Choroid plexus epithelial cell (primary cell): ENCODE data around the gene MDFIC2.
"Not testable (repeated sequence)": the region's sequence is repeated elsewhere in the genome, so short reads cannot be mapped to it uniquely, and the experiment has no call there.

ENCODE experiments used
- DNase-seq: peaks from one replicate; pipeline ENCODE4 v3.0.0-alpha.2; 2010; ENCODE audit warnings: low read depth
- H3K4me3 ChIP-seq: 2 replicates; pipeline ENCODE4 v1.5.1; 2011; ENCODE audit warnings: low read depth, mild to moderate bottlenecking, control low read depth, low read length, moderate library complexity
- CTCF ChIP-seq: conservative IDR thresholded peaks from 2 replicates; pipeline ENCODE4 v1.5.1; 2011; ENCODE audit warnings: low read depth, mild to moderate bottlenecking, control low read depth, inconsistent platforms, low read length, moderate library complexity

The MDFIC2 gene

GRCh38 chr3:70312336-70312735, at the start of gene MDFIC2:
Gene MDFIC2 (minus strand): TSS chr3:70312638. CDS start chr3:70311973, 665 bp downstream.
- no peak within 1 kb of the TSS for H3K4me3 ChIP-seq
- TF ChIP-seq CTCF, result no peak
- no peak for DNase-seq

- TF ChIP-seq CTCF, result no peak
- DNase-seq, result peak; percentile 82
- no peak overlapping the region for H3K4me3 ChIP-seq
These were observed 48.7 kb upstream of the MDFIC2 start for GRCh38 chr3:70360979-70361760.

GRCh38 chr3:70359711-70360110, 47.3 kb upstream of the MDFIC2 start:
- no peak for TF ChIP-seq CTCF
- DNase-seq, result no peak
- no peak overlapping the region for H3K4me3 ChIP-seq

- no peak overlapping the region for H3K4me3 ChIP-seq
- TF ChIP-seq CTCF, result peak; percentile 72
- peak; percentile 81 for DNase-seq
These were observed 46.6 kb upstream of the MDFIC2 start for GRCh38 chr3:70358978-70359580.

GRCh38 chr3:70352215-70352614, 39.8 kb upstream of the MDFIC2 start:
- DNase-seq, result no peak
- H3K4me3 ChIP-seq, result no peak overlapping the region
- no peak for TF ChIP-seq CTCF

- TF ChIP-seq CTCF, result no peak
- no peak overlapping the region for H3K4me3 ChIP-seq
- DNase-seq, result no peak
These were observed 29.7 kb upstream of the MDFIC2 start for GRCh38 chr3:70342149-70342548.

GRCh38 chr3:70336885-70337284, 24.4 kb upstream of the MDFIC2 start:
- not testable (repeated sequence) for H3K4me3 ChIP-seq, DNase-seq
